Measurements from ENCODE around the gene NINJ1.

- TF ChIP-seq CTCF (IDR thresholded peaks at IDR 0.05) (no peak), POLR2A (IDR thresholded peaks at IDR 0.05) (no peak)
Measured at GRCh38 chr9:93079371-93079770, 54.7 kb downstream of the NINJ1 start.
